ENCODE measurements around the gene TBC1D9. TPM values are rescaled to one million over a fixed set of nuclear protein-coding genes. Genes with fewer than 3 reads are reported as not detected.

The TBC1D9 gene
- total RNA-seq, 1 experiment from 2014 or later, result 9.5 TPM

GRCh38 chr4:140571620-140572019, 184.6 kb downstream of the TBC1D9 start:
- Histone ChIP-seq H3K9me3 (ENCODE audit: control insufficient read depth in 1 of 2, insufficient read depth in 1 of 2, low read depth in 1 of 2, low read length in 2 of 2) (no peaks in the 10 kb centered on the region), H3K27me3 (ENCODE audit: insufficient read depth, low read length) (no peaks in the 10 kb centered on the region), H3K79me2 (ENCODE audit: insufficient read depth, low read length) (no peaks in the 10 kb centered on the region), H3K4me1 (ENCODE audit: control insufficient read depth in 1 of 2, insufficient read depth in 2 of 2, low read length in 2 of 2) (no peaks in the 10 kb centered on the region), H3K9ac (ENCODE audit: low read length) (no peak overlapping the region), H3K9me2 (ENCODE audit: insufficient read depth) (no peaks in the 10 kb centered on the region), H4K20me1 (ENCODE audit: insufficient read depth) (no peaks in the 10 kb centered on the region), H2AFZ (ENCODE audit: low read depth, low read length, poor library complexity, severe bottlenecking) (no peak overlapping the region), H3K4me3 (replicated peaks in 1 of 2; ENCODE audit: low read depth in 1 of 2, low read length in 2 of 2) (no peak overlapping the region), H3K27ac (ENCODE audit: low read depth, low read length) (no peak overlapping the region), H3K36me3 (ENCODE audit: control insufficient read depth in 1 of 2, insufficient read depth in 2 of 2, low read length in 2 of 2) (no peaks in the 10 kb centered on the region), H3K4me2 (ENCODE audit: low read length) (no peak overlapping the region)
- ChIA-PET RAD21 (ENCODE audit: low non-redundant PET in 1 of 2, low total read pairs in 2 of 2, uncharacterized antibody in 2 of 2, unreplicated experiment in 2 of 2) (no interaction called here), POLR2A (no interaction called here), CTCF (no interaction called here)
- DNase-seq (ENCODE audit: low read depth, low spot score) (no peak), ATAC-seq (no peak)
- no peak for TF ChIP-seq ZFX (IDR thresholded peaks at IDR 0.05)
- no peak for TF ChIP-seq ZBTB33 (IDR thresholded peaks at IDR 0.05; ENCODE audit: extremely low read depth, insufficient replicate concordance, low read length)
- TF ChIP-seq POLR2A (IDR thresholded peaks at IDR 0.05; ENCODE audit: borderline replicate concordance, extremely low read depth, insufficient read depth, insufficient read length), result no peak
- TF ChIP-seq SP1 (IDR thresholded peaks at IDR 0.05; ENCODE audit: low read depth), result no peak
- TF ChIP-seq EZH2 (IDR thresholded peaks at IDR 0.05), result no peak
- TF ChIP-seq CEBPB (IDR thresholded peaks at IDR 0.05; ENCODE audit: low read depth), result no peak
- TF ChIP-seq REST (IDR thresholded peaks at IDR 0.05; ENCODE audit: low read depth), result no peak
- TF ChIP-seq RAD21 (IDR thresholded peaks at IDR 0.05; ENCODE audit: low read depth), result no peak
- TF ChIP-seq YY1 (IDR thresholded peaks at IDR 0.05; ENCODE audit: extremely low read depth, insufficient replicate concordance, low read depth, low read length), result no peak
- TF ChIP-seq JUND (IDR thresholded peaks at IDR 0.05), result no peak
- TF ChIP-seq MAX (IDR thresholded peaks at IDR 0.05), result no peak
- TF ChIP-seq SIN3A (IDR thresholded peaks at IDR 0.05; ENCODE audit: low read depth), result no peak
- TF ChIP-seq FOSL1 (IDR thresholded peaks at IDR 0.05; ENCODE audit: low read depth), result no peak
- TF ChIP-seq TCF7L2 (IDR thresholded peaks at IDR 0.05; ENCODE audit: borderline replicate concordance, extremely low read depth, insufficient read depth, insufficient read length), result no peak
- TF ChIP-seq ZNF274 (IDR thresholded peaks at IDR 0.05; ENCODE audit: low read depth, low read length), result no peak
- BruUV-seq (replicated peaks), result no TSS peak
- intact Hi-C loops (cut with micrococcal nuclease), result no loop called here
